Daoy (cell line): Measurements from ENCODE around the gene MTFR1L. TPM values are rescaled to one million over a fixed set of nuclear protein-coding genes. Genes with fewer than 3 reads are reported as not detected.

Source experiments
- DNase-seq: peaks from one replicate; pipeline ENCODE4 v3.0.0-alpha.2; 2015; ENCODE audit warnings: low read depth
- total RNA-seq: library from RNA; depleted of rRNA; stranded (reverse); fragments of >200 nt; shearing (Covaris generic); gene quantifications from 2 replicates; pipeline ENCODE4 v1.2.3, GENCODE V29; 2014

Gene MTFR1L
- total RNA-seq, 1 experiment from 2014 or later: 30.7 TPM

DNA sequence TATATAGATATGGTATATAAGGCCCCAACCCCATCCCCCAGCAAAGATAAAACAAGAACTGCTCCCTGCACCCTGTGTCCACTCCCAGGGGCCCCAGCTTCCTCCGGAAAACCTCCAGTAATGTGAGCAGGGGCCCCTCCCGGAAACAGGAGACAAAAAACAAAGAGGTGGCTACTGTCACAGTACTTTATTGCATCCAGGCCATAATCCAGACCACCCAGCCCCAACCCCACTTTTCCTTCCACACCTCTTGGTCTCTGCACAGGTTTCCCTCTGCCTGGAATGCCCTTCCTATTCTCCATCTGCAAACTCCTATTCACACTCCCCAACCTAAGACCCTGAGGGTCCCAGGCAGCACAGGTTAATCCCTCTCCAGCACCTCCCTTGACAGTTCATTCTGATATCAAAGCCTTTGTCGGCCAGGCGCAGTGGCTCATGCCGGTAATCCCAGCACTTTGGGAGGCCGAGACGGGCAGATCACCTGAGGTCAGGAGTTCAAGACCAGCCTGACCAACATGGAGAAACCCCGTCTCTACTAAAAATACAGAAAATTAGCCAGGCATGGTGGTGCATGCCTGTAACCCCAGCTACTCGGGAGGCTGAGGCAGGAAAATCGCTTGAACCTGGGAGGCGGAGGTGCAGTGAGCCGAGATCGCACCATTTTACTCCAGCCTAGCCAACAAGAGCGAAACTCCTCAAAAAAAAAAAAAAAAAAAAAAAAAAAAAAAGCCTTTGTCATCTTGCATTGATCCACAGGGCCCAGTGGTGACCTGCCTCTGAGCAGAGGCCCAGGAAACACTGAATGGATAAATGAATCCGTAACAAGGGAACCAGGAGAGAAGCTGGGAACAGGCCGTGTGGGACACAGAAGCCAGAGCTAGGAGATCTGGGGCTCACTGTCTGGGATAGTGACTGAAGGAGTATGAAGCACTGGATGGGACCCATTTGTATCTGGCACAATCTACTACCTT is 41.8 kb downstream of the MTFR1L start:
- DNase-seq: no peak

DNA sequence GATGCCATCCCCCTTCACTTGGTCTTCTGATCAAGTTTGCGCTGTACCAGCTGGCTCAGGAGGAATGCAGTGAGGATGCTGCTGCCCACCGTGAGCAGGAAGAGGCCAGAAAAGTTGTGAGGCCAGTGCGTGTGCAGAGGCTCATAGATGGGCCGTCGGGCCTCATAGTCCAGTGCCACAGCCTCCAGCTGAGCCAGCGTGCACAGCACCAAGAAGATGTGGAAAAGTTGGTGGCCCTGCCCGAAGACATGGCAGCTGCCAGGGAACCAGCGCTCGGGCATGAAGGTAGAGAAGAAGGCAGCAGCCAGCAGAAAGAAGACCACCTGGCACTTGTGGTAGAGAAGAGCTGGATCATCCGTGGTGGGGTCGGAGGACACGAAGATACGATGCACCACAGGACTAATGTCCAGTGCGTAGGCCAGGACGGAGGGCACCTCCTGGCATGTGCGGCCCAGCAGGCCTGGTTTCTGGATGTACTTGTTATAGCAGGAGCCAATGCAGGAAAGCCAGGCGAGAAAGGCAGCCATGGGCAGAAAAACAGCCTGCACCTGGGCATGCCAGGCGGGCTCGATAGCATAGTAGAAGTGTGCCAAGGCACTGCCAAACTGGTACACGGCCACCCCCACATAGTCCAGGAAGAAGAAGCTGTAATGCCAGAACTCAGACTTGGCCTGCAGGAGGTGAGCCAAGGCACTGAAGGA is 43.2 kb downstream of the MTFR1L start:
- DNase-seq: no peak

DNA sequence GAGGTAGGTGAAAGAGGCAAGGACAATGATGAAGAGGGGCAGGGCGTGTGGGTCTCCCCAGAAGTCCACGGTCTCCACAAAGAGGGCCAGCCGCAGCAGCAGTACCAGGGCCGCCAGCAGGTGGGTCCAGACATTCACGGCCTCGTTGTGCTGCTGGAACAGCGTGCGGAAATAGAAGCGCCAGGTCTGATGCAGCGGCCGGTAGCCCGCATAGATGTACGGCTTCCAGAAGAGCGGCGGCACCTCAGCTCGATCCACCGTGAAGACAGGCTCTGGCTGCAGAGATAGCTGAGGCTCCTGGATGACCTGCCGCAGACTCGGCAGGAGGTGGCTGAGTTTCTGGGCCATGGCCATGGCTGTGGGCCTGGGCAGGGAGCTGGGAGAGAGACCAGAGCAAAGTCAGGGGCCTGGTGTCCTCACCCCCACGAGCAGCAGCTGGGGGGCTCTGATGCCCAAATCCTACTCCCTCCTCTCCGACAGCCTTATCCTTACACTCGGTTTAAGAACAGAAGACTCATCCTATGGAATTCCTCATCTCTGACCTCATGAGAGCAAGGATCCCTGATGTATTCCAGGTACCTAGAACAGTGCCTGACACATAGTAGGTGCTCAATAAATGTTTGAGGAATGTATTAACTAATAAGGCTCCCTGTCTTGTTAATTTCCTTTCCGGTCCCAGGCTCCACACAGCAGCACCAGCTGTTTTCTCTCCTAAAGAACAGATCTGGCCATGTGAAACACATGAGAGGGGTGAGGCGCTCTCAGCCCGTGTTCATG is 43.9 kb downstream of the MTFR1L start:
- DNase-seq: no peak

DNA sequence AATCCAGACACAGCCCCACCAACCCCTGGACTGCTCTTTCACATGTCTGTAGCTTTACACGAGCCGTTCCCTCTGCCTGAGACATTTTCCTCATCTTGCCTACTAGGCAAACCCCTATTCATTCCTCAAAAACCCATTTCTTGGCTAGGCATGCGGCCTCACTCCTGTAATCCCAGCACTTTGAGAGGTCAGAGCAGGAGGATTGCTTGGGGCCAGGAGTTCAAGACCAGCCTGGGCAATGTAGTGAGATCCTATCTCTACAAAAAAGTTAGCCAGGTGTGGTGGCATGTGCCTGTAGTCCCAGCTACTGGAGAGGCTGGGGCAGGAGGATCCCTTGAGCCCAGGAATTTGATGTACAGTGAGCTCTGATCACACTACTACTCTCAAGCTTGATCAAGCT is 44.7 kb downstream of the MTFR1L start:
- no peak for DNase-seq

DNA sequence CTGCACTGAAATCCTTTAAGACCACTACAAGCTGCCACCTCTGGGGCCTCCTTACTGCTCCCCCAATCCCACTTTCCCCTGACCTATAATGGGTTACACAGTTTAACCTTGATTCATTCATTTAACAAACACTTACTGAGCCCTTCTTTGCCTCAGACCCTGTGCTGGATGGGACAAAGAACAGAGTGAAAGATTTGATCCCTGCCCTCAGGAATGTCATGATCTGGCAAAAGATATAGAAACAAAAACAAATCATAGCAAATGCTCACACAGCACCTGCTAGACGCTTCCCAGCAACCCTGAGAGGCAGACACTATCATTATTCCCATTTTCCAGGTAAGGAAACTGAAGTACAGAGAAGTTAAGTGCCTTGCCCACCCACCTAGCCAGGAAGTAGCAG is 46.5 kb downstream of the MTFR1L start:
- no peak for DNase-seq

DNA sequence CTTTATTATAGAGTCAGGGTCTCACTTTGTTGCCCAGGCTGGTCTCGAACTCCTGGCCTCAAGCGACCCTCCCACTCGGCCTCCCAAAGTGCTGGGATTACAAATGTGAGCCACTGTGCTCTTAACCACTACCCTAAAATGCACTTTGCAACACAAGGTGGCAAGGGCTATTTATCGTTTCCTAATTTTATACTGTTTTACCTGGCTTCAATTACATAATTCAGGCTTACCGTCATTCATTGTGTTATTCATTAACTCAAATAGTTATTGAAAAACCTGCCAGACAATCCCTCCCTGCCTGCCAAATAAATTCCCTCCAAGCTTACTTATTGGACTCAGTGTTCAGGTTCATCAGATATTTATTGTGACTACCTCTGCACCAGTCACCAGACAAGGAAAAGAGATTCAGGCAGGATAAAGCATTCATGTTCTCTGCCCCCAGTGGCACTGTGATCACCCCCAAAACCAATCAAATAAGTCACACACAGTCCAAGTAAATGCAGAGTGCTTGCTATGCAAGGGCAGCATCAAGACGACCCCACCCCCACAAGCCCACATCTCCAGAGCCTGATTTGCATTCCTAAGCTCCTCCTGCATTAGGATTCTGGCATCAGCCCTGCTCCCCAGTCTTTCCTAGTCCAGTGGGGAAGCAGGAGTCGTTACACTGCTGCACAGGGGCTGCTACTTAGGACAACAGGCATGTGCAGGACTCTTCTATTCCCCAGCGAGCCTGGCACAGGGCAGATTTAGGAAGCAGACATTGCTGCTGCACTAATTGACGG is 47.6 kb downstream of the MTFR1L start:
- DNase-seq: no peak

DNA sequence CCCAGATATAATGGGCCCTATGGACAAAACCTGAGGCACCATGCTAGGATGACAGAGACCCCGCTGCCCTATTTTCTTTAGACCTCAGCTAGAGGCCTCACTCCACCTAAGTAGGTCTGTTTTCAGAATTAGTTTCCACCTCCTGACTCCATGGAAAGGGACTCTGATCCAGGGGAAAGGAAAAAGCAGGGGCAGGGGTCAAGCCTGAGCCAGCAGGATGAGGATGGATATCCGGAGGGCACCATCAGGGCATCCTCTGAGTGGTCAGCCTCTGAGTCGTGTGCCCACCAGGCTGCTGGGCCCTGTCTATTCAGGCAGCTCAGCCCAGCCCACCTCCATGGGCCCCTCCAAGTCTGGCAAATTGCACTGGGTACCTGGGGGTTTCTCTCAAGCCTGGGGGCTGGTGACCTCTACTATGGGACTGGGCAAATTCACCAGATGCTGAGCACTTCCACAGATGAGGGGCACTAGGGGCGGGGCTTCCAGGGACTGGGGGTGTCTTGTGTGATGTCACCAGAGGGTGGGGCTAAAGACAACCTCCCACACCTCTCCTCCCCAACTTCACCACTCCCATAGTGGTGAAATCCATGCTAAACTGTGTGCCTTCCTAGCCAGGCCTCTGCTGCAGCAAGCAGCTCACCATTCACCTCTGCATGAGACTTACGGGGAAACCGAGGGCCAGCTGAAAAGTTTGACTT is 50.3 kb downstream of the MTFR1L start:
- no peak for DNase-seq

DNA sequence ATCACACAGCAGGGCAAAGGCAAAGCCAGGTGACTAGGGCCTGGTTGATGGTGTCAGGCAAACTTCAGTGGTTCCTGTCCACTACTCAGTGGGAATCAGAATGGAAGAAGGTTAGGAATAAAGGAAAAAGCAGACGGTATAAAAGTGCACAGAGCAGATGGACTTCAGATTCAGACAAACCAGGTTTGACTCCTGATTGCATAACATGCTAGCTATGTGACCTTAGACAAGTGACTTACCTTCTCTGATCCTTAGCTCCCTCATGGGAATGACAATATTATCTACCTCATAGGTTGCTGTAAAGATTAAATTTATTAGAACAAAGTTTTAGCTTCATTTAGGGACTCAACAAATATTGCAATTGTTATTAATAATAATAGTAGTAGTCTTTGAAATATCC is 50.9 kb downstream of the MTFR1L start:
- no peak for DNase-seq

DNA sequence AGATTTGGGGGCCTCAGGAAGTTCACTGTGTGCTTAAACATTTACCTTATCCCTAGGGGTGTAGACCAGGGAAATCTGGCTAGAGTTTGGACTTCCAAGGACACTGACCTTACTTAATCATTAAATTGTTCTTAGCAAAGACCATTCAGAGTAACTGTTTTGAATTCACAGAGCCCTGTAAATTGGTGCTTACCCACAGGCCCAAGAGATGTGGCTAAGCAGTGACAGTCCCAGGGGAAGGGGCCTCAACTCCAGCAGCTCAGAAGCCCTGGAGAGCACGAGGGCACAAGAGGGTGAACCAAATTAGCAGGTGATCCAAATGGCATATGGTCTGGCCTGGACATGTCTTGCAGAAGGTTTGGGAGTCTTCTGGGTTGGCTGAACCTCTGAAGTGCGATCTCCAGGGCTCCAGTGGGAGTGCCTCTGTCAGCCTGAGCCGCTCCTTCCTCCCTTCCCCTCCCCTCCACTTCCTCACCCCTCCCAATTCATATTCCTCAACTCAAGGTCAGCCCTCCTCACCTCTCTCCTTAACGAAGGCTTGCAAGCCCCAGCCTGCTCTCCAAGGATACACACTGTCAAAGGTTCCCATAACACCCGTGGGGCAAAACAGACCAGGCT is 51.4 kb downstream of the MTFR1L start:
- no peak for DNase-seq

DNA sequence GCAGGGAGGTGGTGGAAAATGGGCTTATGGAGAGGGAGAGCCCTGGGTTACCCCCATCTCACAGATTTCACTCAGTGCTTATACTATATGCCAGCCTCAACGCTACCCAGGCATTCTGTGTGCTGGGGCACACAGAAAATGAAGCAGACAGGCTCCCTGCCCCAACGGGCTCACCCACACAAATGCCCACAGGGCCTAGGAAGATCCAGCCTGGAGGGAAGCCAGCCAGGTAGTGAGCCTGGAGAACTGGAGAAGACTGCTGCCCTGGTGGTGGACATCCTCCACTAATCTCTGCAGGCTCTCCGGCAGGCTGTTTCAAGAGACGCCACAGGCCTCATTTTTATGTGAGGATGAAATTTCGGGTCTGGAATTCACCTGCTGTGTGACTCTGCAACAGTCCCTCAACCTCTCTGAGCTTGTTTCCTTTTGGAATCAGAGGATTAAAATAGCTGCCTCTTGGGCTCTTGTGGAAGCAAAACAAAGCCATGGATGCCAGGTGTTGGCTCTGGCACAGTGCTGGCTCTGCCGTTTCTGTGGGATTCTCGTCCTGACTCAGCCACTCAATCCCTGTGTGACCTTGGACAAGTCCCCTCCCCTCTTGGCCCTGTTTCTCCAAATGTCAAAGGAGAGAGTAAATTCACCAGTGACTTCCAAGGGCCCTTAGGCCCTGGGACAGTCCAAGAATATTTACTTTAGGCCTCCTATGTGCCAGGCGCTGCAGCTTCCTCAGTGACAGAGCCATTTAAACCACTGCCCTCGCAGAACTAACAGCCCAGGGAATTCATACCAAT is 52.1 kb downstream of the MTFR1L start:
- no peak for DNase-seq

DNA sequence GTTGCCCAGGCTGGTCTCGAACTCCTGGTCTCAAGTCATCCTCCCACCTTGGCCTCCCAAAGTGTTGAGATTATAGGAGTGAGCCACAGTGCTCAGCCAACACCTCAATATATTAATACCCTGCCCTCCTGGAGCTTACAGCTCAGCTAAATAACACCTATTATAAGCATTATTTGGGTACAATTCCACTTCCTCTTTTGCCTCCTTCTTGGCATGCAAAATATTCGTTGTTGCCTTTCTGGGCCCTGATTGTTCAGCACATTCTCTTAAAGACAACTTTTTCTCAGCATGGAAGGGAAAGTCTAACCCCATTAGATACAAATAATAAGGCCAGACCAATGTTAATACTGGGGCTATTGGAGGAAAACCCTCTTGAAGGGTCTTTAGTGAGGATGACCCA is 53.0 kb downstream of the MTFR1L start:
- no peak for DNase-seq

DNA sequence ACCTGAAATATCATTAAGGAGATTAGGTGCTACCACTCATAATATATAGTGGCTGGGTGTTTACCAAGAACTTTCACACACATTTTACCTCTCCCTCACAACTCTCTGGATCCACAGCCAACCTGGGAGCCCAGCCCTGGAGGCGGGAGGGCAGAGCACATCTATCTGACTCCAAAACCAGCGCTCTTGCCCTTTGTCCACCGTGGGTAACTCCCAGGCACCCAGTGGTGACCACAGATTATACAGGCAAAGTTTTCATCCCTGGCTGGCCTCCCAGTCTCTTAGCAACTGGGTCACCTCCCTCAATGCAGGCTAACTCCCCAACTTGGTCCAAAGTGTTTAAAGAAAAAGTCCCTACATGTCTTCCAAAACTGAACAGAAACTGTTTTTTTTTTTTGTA is 53.4 kb downstream of the MTFR1L start:
- no peak for DNase-seq

DNA sequence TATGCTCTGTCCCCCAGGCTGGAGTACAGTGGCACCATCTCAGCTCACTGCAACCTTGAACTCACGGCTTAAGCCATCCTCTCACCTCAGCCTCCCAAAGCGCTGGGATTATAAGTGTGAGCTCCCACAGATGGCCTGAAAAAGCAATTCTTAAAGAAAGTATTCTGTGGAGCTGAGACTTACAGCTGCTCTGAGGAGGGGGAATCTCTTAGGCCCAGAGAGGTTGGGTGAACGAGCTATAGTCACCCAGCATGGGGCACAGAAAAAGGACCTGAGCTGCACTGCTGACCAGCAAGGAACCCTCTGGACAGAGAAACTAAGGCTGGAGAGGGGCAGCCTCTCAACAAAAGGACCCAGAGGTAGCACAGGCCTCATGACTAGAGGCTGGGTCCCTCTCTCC is 54.5 kb downstream of the MTFR1L start:
- DNase-seq: no peak

DNA sequence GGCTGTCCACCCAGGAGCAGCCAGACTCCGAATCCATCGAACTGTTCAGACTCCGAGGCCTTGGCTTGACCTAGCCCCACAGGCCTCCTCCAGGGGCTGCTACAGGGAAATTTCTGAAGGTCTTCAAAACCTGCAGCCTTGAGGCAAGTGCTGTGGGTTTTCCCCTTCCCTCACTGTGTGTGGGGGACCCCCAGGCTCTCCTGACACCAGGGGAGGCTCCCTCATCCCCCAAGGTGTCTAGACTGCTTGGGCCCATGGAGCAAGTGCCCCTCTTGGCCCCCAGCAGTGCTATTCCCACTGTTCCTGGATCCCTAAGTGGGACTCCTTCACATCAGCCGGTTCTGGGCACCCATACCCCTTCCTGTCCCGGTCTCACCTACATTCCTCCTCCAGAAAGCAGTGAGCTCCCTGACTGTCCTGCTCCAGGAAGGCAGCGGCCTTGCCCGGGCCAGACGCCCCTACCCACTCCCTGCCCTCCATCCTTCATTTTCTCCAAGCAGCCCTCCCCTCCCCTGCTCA is 54.9 kb downstream of the MTFR1L start:
- DNase-seq: no peak

DNA sequence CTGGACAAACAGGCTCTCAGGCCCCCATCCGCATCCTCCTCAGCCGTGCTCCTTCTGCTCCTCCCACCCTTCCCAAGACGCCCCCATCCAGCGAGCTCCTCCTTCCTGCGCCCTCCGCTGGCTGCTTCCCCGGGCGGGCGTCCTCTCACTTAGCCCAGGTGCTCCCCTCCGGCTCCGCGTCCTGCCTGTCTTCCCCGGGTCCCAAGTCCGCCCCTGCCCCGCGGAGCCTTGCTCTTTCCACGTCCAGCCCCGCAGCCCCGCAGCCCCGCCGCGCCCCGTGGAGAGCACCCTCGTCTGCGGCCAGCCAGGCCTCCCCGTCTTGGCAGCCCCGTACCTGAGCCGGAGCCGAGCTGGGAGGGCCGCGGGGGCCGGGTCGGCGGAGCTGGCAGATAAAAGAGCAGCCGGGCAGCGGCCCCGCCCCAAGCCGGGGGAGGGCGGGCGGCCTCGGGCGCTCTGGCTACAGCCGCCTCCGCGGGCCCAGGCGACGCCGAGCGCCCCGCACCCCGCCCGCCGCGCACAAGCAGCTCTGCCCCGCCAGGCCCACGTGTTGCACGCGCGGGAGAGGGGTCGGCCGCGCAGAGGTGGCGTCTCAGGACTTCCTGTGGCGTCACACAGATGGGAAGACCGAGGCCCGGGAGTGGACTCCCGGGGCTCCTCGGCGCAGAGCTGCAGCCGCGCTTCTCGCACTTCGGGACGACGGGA is 55.6 kb downstream of the MTFR1L start, which contains the start of gene PAQR7:
PAQR7 (minus strand) TSS at position 555 of the 702 bp plus-strand sequence. CDS start 11,869 bp downstream, outside the sequence.
- DNase-seq: peak; percentile 86

DNA sequence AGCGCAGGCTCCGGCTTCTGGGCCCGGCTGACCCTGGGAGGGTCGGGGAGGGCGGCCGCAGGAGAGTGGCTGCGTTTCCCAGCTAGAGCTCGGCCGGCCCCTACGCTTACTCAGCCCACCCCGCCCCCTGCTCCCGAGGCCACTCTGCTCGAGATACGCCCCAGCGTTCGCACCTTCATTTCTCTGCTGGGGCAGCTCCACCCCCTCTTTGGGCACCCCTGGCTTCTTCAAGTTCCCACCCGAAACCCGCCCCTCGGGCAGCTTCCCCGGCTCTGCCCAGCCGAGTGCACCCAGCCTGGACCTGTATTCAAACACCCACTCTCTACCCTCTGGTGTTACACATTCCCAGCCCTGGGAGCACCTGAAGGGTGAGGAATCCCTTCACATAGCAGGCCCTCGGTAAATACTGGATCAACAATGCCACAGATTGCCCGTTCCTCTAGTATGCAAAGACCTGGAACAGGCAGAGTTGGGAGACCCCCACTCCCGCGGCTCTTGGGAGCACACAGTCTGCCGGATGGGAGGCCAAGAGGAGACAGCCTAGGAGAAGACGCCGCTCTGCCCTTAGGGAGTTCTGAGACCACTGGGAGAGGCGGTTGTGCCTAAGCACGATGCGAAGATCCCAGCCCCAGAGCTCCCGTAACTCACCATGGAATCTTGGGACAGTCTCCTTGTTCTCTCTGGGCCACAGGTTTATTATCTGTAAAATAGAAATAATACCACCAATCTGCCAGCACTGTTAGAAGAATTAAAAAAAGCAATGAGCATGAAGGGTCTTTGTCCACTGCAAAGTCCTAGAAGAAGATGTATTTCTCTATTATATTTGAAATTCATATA is 56.3 kb downstream of the MTFR1L start:
- DNase-seq: no peak

DNA sequence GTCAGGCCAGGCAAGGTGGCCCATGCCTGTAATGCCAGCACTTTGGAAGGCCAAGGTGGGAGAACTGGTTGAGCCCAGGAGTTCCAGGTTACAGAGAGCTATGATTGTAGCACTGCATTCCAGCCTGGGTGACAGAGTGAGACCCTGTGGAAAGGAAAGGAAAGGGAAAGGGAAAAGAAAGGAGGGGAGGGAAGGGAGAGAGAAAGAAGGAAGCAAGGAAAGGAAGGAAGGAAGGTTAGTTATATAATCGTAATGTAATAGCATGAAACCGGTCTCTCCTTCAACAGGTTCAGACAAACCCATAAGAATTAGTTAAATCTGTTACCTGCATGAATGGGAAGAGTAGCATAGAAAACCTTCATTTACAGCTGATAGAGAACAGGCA is 56.9 kb downstream of the MTFR1L start:
- DNase-seq: no peak

DNA sequence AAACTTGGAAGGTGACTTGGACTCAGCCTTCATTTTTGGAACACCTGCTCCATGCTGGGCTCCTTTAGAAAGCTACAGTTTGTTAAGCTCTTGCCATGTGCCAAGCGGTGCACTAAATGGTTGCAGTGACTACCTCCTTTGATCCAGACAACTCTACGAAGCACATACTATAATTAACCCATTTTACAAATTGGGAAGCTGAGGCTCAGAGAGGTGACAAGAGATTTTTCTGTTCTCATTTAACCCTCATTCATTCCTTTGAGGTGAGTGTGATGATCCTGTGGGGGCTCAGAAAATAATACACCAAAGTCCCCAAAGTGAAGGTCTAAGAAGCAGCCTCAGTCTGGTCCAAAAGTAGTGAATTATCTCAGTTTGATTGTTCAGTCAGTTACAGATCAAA is 57.4 kb downstream of the MTFR1L start:
- no peak for DNase-seq
